Right atrium auricular region (tissue), 2 donors: Measurements from ENCODE around the gene GABRB1. TPM values are rescaled to one million over a fixed set of nuclear protein-coding genes. Genes with fewer than 3 reads are reported as not detected.

ENCODE experiments used
- DNase-seq: peaks from one replicate; pipeline ENCODE4 v3.0.0-alpha.2; 2019; ENCODE audit warnings: low spot score
- H3K27ac ChIP-seq, 2 donors: fragments of 200-600 bp; sonication (generic); 1 replicate in 1 of 2; 2 replicates in 1 of 2; pipeline ENCODE4 v1.5.1; 2016 to 2019
- H3K27me3 ChIP-seq, 2 donors: fragments of 200-600 bp; sonication (generic); one replicate each; pipeline versions ENCODE4 v1.5.1 to v1.6.0; 2017 to 2019
- H3K36me3 ChIP-seq: fragments of 200-600 bp; sonication (generic); one replicate; pipeline ENCODE4 v1.5.1; 2016
- H3K4me1 ChIP-seq, 2 donors: fragments of 200-600 bp; sonication (generic); one replicate each; pipeline versions ENCODE4 v1.5.1 to v1.6.0; 2017 to 2019
- H3K4me3 ChIP-seq, 2 donors: fragments of 200-600 bp; sonication (generic); 1 replicate in 1 of 2; 2 replicates in 1 of 2; pipeline ENCODE4 v1.5.1; 2017 to 2019; ENCODE audit warnings: mild to moderate bottlenecking in 1 of 2, moderate library complexity in 1 of 2
- H3K9me3 ChIP-seq, 2 donors: fragments of 200-600 bp; sonication (generic); one replicate each; pipeline ENCODE4 v1.5.1; 2019
- CTCF ChIP-seq, 2 donors: fragments of 200-600 bp; sonication (generic); IDR thresholded peaks; one replicate each; pipeline ENCODE4 v1.5.1; 2019; ENCODE audit warnings: antibody characterized with exemption in 2 of 2
- total RNA-seq, 2 donors: library from RNA; depleted of rRNA; stranded (reverse); fragments of >200 nt; gene quantifications; one replicate each; pipeline ENCODE4 v1.1.0, GENCODE V29; 2016

GABRB1 gene
- total RNA-seq, 2 donors from 2014 or later: 1.1 to 2.6 TPM

GRCh38 chr4:47235721-47236120 is 204.4 kb downstream of the GABRB1 start:
- TF ChIP-seq CTCF (IDR thresholded peaks at IDR 0.05): no peak
- Histone ChIP-seq H3K4me3 (no peak overlapping the region), H3K27ac (no peak overlapping the region), H3K9me3 (no peaks in the 10 kb centered on the region), H3K4me1 (no peaks in the 10 kb centered on the region), H3K27me3 (no peaks in the 10 kb centered on the region), H3K36me3 (no peaks in the 10 kb centered on the region)
- no peak for DNase-seq

GRCh38 chr4:47238667-47239066 is 207.3 kb downstream of the GABRB1 start:
- H3K9me3 ChIP-seq: no peaks in the 10 kb centered on the region
- H3K4me1 ChIP-seq: no peaks in the 10 kb centered on the region
- H3K27ac ChIP-seq: no peak overlapping the region
- TF ChIP-seq CTCF (IDR thresholded peaks at IDR 0.05): no peak
- H3K4me3 ChIP-seq: no peak overlapping the region
- no peaks in the 10 kb centered on the region for H3K36me3 ChIP-seq
- DNase-seq: no peak
- H3K27me3 ChIP-seq: no peaks in the 10 kb centered on the region

- H3K9me3 ChIP-seq: no peaks in the 10 kb centered on the region
- no peak overlapping the region for H3K27ac ChIP-seq
- H3K4me1 ChIP-seq: no peaks in the 10 kb centered on the region
- no peak for DNase-seq
- H3K4me3 ChIP-seq: no peak overlapping the region
- H3K27me3 ChIP-seq: no peaks in the 10 kb centered on the region
- TF ChIP-seq CTCF (IDR thresholded peaks at IDR 0.05): no peak
- no peaks in the 10 kb centered on the region for H3K36me3 ChIP-seq
Observed at GRCh38 chr4:47239649-47240048, 208.3 kb downstream of the GABRB1 start.

GRCh38 chr4:47251348-47252135 is 220.2 kb downstream of the GABRB1 start:
- no peak overlapping the region for H3K4me3 ChIP-seq
- no peak for TF ChIP-seq CTCF (IDR thresholded peaks at IDR 0.05)
- no peaks in the 10 kb centered on the region for H3K4me1 ChIP-seq
- DNase-seq: no peak
- H3K27ac ChIP-seq: no peak overlapping the region
- H3K27me3 ChIP-seq: no peaks in the 10 kb centered on the region
- no peaks in the 10 kb centered on the region for H3K9me3 ChIP-seq
- no peaks in the 10 kb centered on the region for H3K36me3 ChIP-seq

- H3K4me3 ChIP-seq: no peak overlapping the region
- no peaks in the 10 kb centered on the region for H3K27me3 ChIP-seq
- H3K4me1 ChIP-seq: no peaks in the 10 kb centered on the region
- no peak for DNase-seq
- no peaks in the 10 kb centered on the region for H3K9me3 ChIP-seq
- no peaks in the 10 kb centered on the region for H3K36me3 ChIP-seq
- no peak overlapping the region for H3K27ac ChIP-seq
- TF ChIP-seq CTCF (IDR thresholded peaks at IDR 0.05): no peak
Observed at GRCh38 chr4:47263721-47264120, 232.4 kb downstream of the GABRB1 start.
